GM20000 (cell line): ENCODE measurements around the gene IL17REL.

ENCODE experiments used
- DNase-seq: peaks from one replicate; pipeline ENCODE4 v3.0.0; 2012; ENCODE audit warnings: low spot score
- CTCF ChIP-seq: IDR thresholded peaks from 2 replicates; pipeline ENCODE4 v1.5.1; 2012; ENCODE audit warnings: mild to moderate bottlenecking, control low read depth; ENCODE audit errors: extremely low read depth, missing control alignments

Gene IL17REL

GRCh38 chr22:50017701-50018224 lies 5.2 kb upstream of the IL17REL start:
- DNase-seq = no peak
- TF ChIP-seq CTCF = no peak

- no peak for TF ChIP-seq CTCF
- peak; percentile 87 for DNase-seq
These were observed 4.6 kb upstream of the IL17REL start for GRCh38 chr22:50016988-50017700.

DNA sequence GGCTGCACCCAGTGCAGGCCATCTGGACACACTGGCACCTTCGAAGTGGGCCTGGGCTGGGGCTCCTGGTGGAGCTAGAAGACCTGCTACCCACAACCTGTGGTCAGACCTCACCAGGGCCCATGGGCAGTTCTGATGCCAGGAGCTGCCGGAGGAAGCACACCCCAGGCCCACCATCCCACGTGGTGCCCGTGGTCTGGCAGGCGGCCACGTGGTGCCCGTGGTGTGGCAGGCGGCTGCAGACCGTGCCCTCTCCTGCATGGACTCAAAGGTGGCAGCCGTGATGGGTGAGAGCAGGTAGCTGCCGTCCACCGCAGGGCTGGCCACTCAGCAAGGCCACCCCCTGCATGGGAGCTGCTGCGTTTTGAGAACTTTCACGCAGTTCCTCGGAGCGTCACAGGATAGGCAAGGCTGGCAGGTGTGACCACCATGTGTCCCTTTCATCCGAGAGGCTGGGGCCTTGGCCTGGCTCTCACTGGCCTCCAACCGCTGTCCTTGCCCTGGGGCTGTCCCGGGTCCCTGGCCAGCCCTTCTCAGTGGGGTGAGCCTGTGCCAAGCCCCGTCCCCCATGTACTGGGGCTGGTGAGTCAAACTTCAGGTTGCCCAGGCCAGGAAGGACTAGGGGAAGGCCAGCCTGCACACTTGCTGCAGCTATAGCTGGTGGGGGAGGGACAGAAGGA lies 3.9 kb upstream of the IL17REL start:
- TF ChIP-seq CTCF = no peak
- DNase-seq = no peak

GRCh38 chr22:50015451-50016307 lies 3.1 kb upstream of the IL17REL start:
- no peak for DNase-seq
- TF ChIP-seq CTCF = no peak

GRCh38 chr22:50014655-50015401 lies 2.3 kb upstream of the IL17REL start:
- no peak for DNase-seq
- no peak for TF ChIP-seq CTCF

DNA sequence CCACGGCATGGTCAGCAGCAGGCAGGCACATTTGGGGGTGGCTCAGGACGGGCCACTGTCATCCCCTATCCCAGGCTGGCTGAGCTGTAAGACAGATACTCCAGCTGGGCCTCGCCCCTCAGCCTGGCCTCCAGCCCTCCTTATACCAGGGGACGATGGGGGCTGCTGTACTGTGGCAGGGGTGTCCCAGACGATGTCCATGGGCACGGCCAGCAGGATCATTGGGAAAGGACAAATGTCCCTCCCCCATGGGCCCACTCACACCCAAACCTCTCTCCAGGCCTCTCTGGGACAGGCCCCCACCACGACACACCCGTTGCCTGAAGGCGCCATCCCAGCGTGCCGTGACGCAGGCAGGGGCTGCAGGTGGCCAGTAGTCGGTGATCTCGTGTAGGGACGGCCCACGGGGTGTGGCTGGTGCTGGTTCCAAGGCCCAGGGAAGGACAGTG lies 1.5 kb upstream of the IL17REL start:
- no peak for DNase-seq
- no peak for TF ChIP-seq CTCF
